H9 (cell line): ENCODE measurements around the gene HSPA1L. TPM values are rescaled to one million over a fixed set of nuclear protein-coding genes. Genes with fewer than 3 reads are reported as not detected.
"Not testable (repeated sequence)": the region's sequence is repeated elsewhere in the genome, so short reads cannot be mapped to it uniquely, and the experiment has no call there.

ENCODE experiments used
- DNase-seq: peaks from one replicate; pipeline ENCODE4 v3.0.0-alpha.2; 2017
- H2AFZ ChIP-seq: one replicate; pipeline ENCODE4 v1.6.1; 2013; ENCODE audit warnings: mild to moderate bottlenecking, low read length, control low read depth, moderate library complexity
- H2AK5ac ChIP-seq: 2 replicates; pipeline ENCODE4 v1.6.1; 2013; ENCODE audit warnings: low read length, control low read depth, mixed read lengths; ENCODE audit not compliant: insufficient read length
- H2BK120ac ChIP-seq: one replicate; pipeline ENCODE4 v1.6.1; 2013; ENCODE audit warnings: low read depth, mild to moderate bottlenecking, low read length, control low read depth, inconsistent platforms; ENCODE audit not compliant: poor library complexity, severe bottlenecking
- H2BK12ac ChIP-seq: 2 replicates; pipeline ENCODE4 v1.6.1; 2013; ENCODE audit warnings: low read length, control low read depth, mixed read lengths, low read depth; ENCODE audit not compliant: insufficient read length
- H2BK15ac ChIP-seq: 2 replicates; pipeline ENCODE4 v1.6.1; 2013; ENCODE audit warnings: low read depth, low read length, control low read depth
- H2BK20ac ChIP-seq: one replicate; pipeline ENCODE4 v1.6.1; 2013; ENCODE audit warnings: low read depth, mild to moderate bottlenecking, low read length, control low read depth, inconsistent platforms; ENCODE audit not compliant: poor library complexity, severe bottlenecking
- H2BK5ac ChIP-seq: 2 replicates; pipeline ENCODE4 v1.6.1; 2013; ENCODE audit warnings: low read length, control low read depth, mixed read lengths; ENCODE audit not compliant: insufficient read length
- H3K14ac ChIP-seq: 2 replicates; pipeline ENCODE4 v1.6.1; 2013; ENCODE audit warnings: low read length, control low read depth; ENCODE audit not compliant: insufficient read depth
- H3K18ac ChIP-seq: 2 replicates; pipeline ENCODE4 v1.6.1; 2013; ENCODE audit warnings: low read depth, mild to moderate bottlenecking, mixed read lengths, low read length, control low read depth; ENCODE audit not compliant: insufficient read length
- H3K23ac ChIP-seq: 2 replicates; pipeline ENCODE4 v1.6.1; 2013; ENCODE audit warnings: low read length, control low read depth, mixed read lengths, low read depth; ENCODE audit not compliant: insufficient read length
- H3K23me2 ChIP-seq: 2 replicates; pipeline ENCODE4 v1.6.1; 2013; ENCODE audit warnings: low read depth, mild to moderate bottlenecking, mixed read lengths, low read length, control low read depth; ENCODE audit not compliant: insufficient read length, poor library complexity, severe bottlenecking
- H3K27ac ChIP-seq: 2 replicates; pipeline ENCODE4 v1.5.1; 2013; ENCODE audit warnings: low read length, control low read depth, mixed read lengths, low read depth; ENCODE audit not compliant: insufficient read length
- H3K27me3 ChIP-seq: 2 replicates; pipeline ENCODE4 v1.6.1; 2013; ENCODE audit warnings: low read length, control low read depth, inconsistent platforms; ENCODE audit not compliant: insufficient read depth
- H3K4ac ChIP-seq: 2 replicates; pipeline ENCODE4 v1.6.1; 2013; ENCODE audit warnings: low read depth, mild to moderate bottlenecking, control low read depth, inconsistent platforms, low read length, moderate library complexity
- H3K4me1 ChIP-seq: 2 replicates; pipeline ENCODE4 v1.6.1; 2013; ENCODE audit warnings: low read length, control low read depth, inconsistent platforms; ENCODE audit not compliant: insufficient read depth
- H3K4me2 ChIP-seq: 2 replicates; pipeline ENCODE4 v1.6.1; 2013; ENCODE audit warnings: low read length, control low read depth, mixed read lengths; ENCODE audit not compliant: insufficient read length, insufficient read depth
- H3K56ac ChIP-seq: 2 replicates; pipeline ENCODE4 v1.6.1; 2013; ENCODE audit warnings: low read depth, mild to moderate bottlenecking, mixed read lengths, low read length, control low read depth; ENCODE audit not compliant: insufficient read length
- H3K79me1 ChIP-seq: 2 replicates; pipeline ENCODE4 v1.6.1; 2013; ENCODE audit warnings: low read depth, mild to moderate bottlenecking, moderate library complexity, low read length, control low read depth, inconsistent platforms; ENCODE audit not compliant: insufficient read depth, poor library complexity, severe bottlenecking
- H3K79me2 ChIP-seq: 2 replicates; pipeline ENCODE4 v1.6.1; 2013; ENCODE audit warnings: low read length, control low read depth, inconsistent platforms; ENCODE audit not compliant: insufficient read depth
- H3K9ac ChIP-seq: 2 replicates; pipeline ENCODE4 v1.6.1; 2013; ENCODE audit warnings: low read length, control low read depth, mixed read lengths; ENCODE audit not compliant: insufficient read length; ENCODE audit errors: extremely low read depth
- H3K9me3 ChIP-seq: one replicate; pipeline ENCODE4 v1.6.1; 2013; ENCODE audit warnings: low read depth, low read length, inconsistent platforms; ENCODE audit not compliant: control insufficient read depth
- H3T11ph ChIP-seq: one replicate; pipeline ENCODE4 v1.6.1; 2013; ENCODE audit warnings: mild to moderate bottlenecking, low read length, control low read depth, inconsistent platforms
- H4K20me1 ChIP-seq: one replicate; pipeline ENCODE4 v1.6.1; 2013; ENCODE audit not compliant: control insufficient read depth, insufficient read length, insufficient read depth
- H4K5ac ChIP-seq: 2 replicates; pipeline ENCODE4 v1.6.1; 2013; ENCODE audit warnings: low read depth, mild to moderate bottlenecking, mixed read lengths, low read length, control low read depth; ENCODE audit not compliant: insufficient read length
- H4K8ac ChIP-seq: replicated peaks from 2 replicates; pipeline ENCODE4 v1.6.1; 2013; ENCODE audit warnings: low read length, control low read depth, mixed read lengths, low read depth; ENCODE audit not compliant: insufficient read length
- H4K91ac ChIP-seq: 2 replicates; pipeline ENCODE4 v1.6.1; 2013; ENCODE audit warnings: low read depth, mild to moderate bottlenecking, moderate library complexity, mixed read lengths, low read length, control low read depth; ENCODE audit not compliant: insufficient read length
- H3K27ac Mint-ChIP-seq, 3 experiments: 2 replicates in 2 of 3; 3 replicates in 1 of 3; pipeline ENCODE4 v1.8.0; 2020 to 2021; ENCODE audit warnings: mixed read lengths in 3 of 3, mild to moderate bottlenecking in 1 of 3, moderate library complexity in 1 of 3
- H3K27me3 Mint-ChIP-seq: 2 replicates; pipeline ENCODE4 v1.8.0; 2021; ENCODE audit warnings: low read depth, mild to moderate bottlenecking, moderate library complexity, mixed read lengths
- H3K36me3 Mint-ChIP-seq, 3 experiments: 2 replicates in 2 of 3; 3 replicates in 1 of 3; pipeline ENCODE4 v1.8.0; 2020 to 2021; ENCODE audit warnings: low read depth in 3 of 3, mixed read lengths in 3 of 3; ENCODE audit not compliant: insufficient read depth in 1 of 3
- H3K4me1 Mint-ChIP-seq, 2 experiments: 2 replicates each; pipeline ENCODE4 v1.8.0; 2020; ENCODE audit warnings: mixed read lengths in 2 of 2
- H3K4me3 Mint-ChIP-seq, 2 experiments: 2 replicates in 1 of 2; 3 replicates in 1 of 2; pipeline ENCODE4 v1.8.0; 2020 to 2021; ENCODE audit warnings: mild to moderate bottlenecking in 2 of 2, mixed read lengths in 2 of 2, moderate library complexity in 1 of 2
- H3K9me3 Mint-ChIP-seq, 2 experiments: 2 replicates in 1 of 2; 3 replicates in 1 of 2; pipeline ENCODE4 v1.8.0; 2020; ENCODE audit warnings: mild to moderate bottlenecking in 2 of 2, mixed read lengths in 2 of 2, moderate library complexity in 1 of 2
- WGBS: extraction: QIAGEN DNeasy Blood & Tissue Kit; methylation state at CpG from one replicate; pipeline ENCODE4 v1.1.7; 2013; ENCODE audit warnings: missing lambda C conversion rate, low lambda C conversion rate, mixed read lengths; ENCODE audit not compliant: insufficient read length; ENCODE audit errors: extremely low coverage; 5-methylcytosine and 5-hydroxymethylcytosine counted together
- total RNA-seq: library from RNA; stranded (reverse); gene quantifications from 2 replicates; pipeline ENCODE4 v1.2.1, GENCODE V29; 2021
- TF ChIP-seq, protein P1 (sequence below): fragments of 200-600 bp; sonication (generic); conservative IDR thresholded peaks from 3 replicates; pipeline ENCODE4 v1.8.0; 2021; ENCODE audit warnings: antibody characterized with exemption, mild to moderate bottlenecking

The HSPA1L gene
- total RNA-seq, 1 experiment from 2014 or later, result 2.5 TPM

DNA sequence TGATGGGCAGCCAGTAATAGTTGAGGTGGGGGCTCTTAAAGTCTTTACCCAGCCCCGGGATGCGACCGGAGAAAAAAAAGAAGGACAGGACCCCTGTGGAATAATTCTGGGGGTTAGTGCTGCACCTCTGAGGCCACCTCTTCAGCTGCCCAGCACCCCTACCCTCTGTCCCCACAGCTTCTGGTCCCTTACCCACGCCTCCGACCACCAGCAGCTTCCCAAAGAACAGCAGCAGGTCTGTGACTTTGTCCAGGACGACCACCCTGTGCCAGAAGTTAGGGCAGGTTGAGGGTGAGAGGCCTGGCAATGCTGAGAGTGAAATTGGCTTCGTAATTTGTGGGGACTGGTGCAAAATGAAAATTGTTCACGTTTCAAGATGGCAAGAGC is 49.7 kb upstream of the HSPA1L start:
- Histone ChIP-seq H3K9ac (no peak overlapping the region), H4K8ac (no peak overlapping the region), H4K5ac (no peak overlapping the region), H2BK20ac (no peak overlapping the region), H2AFZ (no peak overlapping the region), H3K14ac (no peak overlapping the region), H3K27ac (no peak overlapping the region), H3K18ac (no peak overlapping the region), H4K91ac (no peak overlapping the region), H2BK15ac (no peak overlapping the region), H3K4ac (no peak overlapping the region), H3K23ac (no peak overlapping the region), H2BK12ac (no peak overlapping the region), H4K20me1 (no peaks in the 10 kb centered on the region), H3K9me3 (no peaks in the 10 kb centered on the region), H3K4me1 (no peaks in the 10 kb centered on the region), H2BK5ac (no peak overlapping the region), H3K56ac (no peak overlapping the region), H2AK5ac (no peak overlapping the region), H3K4me2 (no peak overlapping the region), H3T11ph (no peak overlapping the region), H3K27me3 (no peaks in the 10 kb centered on the region), H3K23me2 (peaks cover 12% of the 10 kb centered on the region), H2BK120ac (no peak overlapping the region), H3K79me2 (no peaks in the 10 kb centered on the region), H3K79me1 (no peaks in the 10 kb centered on the region)
- Mint-ChIP-seq H3K9me3 (no peaks in the 10 kb centered on the region; a peak in 1 of 5 replicates), H3K27ac (peak overlapping the region in 2 of 3 experiments; percentile 64 to 91; a peak in 2 of 7 replicates), H3K4me1 (peaks cover 15 to 31% of the 10 kb centered on the region in 2 experiments), H3K36me3 (peaks cover 5 to 8% (median 5%) of the 10 kb centered on the region in 3 experiments; a peak in 6 of 7 replicates), H3K27me3 (peaks cover 2% of the 10 kb centered on the region), H3K4me3 (peak overlapping the region; percentile 84 to 98)
- WGBS, result no CpG with 5 or more reads among the region's 8 CpGs
- TF ChIP-seq, protein P1, sequence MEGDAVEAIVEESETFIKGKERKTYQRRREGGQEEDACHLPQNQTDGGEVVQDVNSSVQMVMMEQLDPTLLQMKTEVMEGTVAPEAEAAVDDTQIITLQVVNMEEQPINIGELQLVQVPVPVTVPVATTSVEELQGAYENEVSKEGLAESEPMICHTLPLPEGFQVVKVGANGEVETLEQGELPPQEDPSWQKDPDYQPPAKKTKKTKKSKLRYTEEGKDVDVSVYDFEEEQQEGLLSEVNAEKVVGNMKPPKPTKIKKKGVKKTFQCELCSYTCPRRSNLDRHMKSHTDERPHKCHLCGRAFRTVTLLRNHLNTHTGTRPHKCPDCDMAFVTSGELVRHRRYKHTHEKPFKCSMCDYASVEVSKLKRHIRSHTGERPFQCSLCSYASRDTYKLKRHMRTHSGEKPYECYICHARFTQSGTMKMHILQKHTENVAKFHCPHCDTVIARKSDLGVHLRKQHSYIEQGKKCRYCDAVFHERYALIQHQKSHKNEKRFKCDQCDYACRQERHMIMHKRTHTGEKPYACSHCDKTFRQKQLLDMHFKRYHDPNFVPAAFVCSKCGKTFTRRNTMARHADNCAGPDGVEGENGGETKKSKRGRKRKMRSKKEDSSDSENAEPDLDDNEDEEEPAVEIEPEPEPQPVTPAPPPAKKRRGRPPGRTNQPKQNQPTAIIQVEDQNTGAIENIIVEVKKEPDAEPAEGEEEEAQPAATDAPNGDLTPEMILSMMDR, result no peak
- no peak for DNase-seq

DNA sequence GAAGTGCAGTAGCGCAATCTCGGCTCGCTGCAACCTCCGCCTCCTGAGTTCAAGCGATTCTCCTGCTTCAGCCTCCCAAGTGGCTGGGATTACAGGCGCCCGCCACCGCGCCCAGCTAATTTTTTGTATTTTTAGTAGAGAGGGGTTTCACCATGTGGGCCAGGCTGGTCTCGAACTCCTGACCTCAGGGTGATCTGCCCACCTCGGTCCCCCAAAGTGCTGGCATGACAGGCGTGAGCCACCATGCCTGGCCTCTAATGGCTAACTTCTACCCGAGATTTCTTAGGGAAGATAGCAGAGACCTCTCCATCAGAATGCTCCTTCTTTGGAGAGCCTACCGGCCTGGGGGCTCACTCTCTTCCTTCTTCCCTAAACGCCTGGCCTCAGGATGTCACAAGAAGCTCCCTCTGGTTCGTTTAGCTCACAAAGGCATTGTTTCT is 49.1 kb upstream of the HSPA1L start:
- H2BK12ac ChIP-seq, H3K27ac ChIP-seq, H3K79me2 ChIP-seq, H2BK20ac ChIP-seq, H3K27me3 ChIP-seq, H4K8ac ChIP-seq, H2AK5ac ChIP-seq, H3K79me1 ChIP-seq, H4K91ac ChIP-seq, H2BK5ac ChIP-seq, H3K9me3 Mint-ChIP-seq, H2AFZ ChIP-seq, H2BK120ac ChIP-seq, H2BK15ac ChIP-seq, DNase-seq, H3K4me1 ChIP-seq, H4K5ac ChIP-seq, H3K14ac ChIP-seq, H3K27me3 Mint-ChIP-seq, H3T11ph ChIP-seq, H3K9ac ChIP-seq, H4K20me1 ChIP-seq, H3K23ac ChIP-seq, H3K56ac ChIP-seq, H3K18ac ChIP-seq, H3K4ac ChIP-seq, H3K9me3 ChIP-seq: not testable (repeated sequence)
- Mint-ChIP-seq H3K27ac (peak overlapping the region; percentile 91 to 97 (median 96); a peak in 4 of 7 replicates), H3K36me3 (peaks cover 6 to 14% (median 12%) of the 10 kb centered on the region in 3 experiments; a peak in 6 of 7 replicates), H3K4me3 (peak overlapping the region; percentile 84 to 98), H3K4me1 (peaks cover 15 to 31% of the 10 kb centered on the region in 2 experiments)
- no CpG with 5 or more reads among the region's 16 CpGs for WGBS
- Histone ChIP-seq H3K23me2 (peaks cover 12% of the 10 kb centered on the region), H3K4me2 (peak overlapping the region; percentile 94)
